Stomach (tissue), 4 donors: Measurements from ENCODE around the gene RPSA.

Experiments used
- EP300 ChIP-seq: sonication (generic); formaldehyde crosslinking; IDR thresholded peaks from one replicate; pipeline ENCODE4 v1.6.1; 2017; ENCODE audit warnings: antibody characterized with exemption
- POLR2A ChIP-seq, 4 donors: fragments of 450-650 bp; IDR thresholded peaks; one replicate each; pipeline ENCODE4 v1.6.1; 2016; ENCODE audit warnings: antibody characterized with exemption in 4 of 4, control low read depth in 2 of 4, mild to moderate bottlenecking in 1 of 4, moderate library complexity in 1 of 4
- TF ChIP-seq, protein P1 (sequence below), 7 experiments: fragments of 450-650 bp in 4 of 7; fragments of 200-600 bp in 3 of 7; sonication (generic) in 3 of 7; IDR thresholded peaks; one replicate each; pipeline ENCODE4 v1.5.1; 2016 to 2019; ENCODE audit warnings: antibody characterized with exemption in 7 of 7, control low read depth in 2 of 7, mild to moderate bottlenecking in 1 of 7

- TF ChIP-seq, protein P1, sequence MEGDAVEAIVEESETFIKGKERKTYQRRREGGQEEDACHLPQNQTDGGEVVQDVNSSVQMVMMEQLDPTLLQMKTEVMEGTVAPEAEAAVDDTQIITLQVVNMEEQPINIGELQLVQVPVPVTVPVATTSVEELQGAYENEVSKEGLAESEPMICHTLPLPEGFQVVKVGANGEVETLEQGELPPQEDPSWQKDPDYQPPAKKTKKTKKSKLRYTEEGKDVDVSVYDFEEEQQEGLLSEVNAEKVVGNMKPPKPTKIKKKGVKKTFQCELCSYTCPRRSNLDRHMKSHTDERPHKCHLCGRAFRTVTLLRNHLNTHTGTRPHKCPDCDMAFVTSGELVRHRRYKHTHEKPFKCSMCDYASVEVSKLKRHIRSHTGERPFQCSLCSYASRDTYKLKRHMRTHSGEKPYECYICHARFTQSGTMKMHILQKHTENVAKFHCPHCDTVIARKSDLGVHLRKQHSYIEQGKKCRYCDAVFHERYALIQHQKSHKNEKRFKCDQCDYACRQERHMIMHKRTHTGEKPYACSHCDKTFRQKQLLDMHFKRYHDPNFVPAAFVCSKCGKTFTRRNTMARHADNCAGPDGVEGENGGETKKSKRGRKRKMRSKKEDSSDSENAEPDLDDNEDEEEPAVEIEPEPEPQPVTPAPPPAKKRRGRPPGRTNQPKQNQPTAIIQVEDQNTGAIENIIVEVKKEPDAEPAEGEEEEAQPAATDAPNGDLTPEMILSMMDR (IDR thresholded peaks at IDR 0.05) = no peak
- no peak for TF ChIP-seq EP300
- no peak for TF ChIP-seq POLR2A (IDR thresholded peaks at IDR 0.05)
Measured at GRCh38 chr3:39457361-39457760, 50.8 kb downstream of the RPSA start.
